HG03135 (cell line): ENCODE measurements around the gene QSOX2.
"Not testable (repeated sequence)": the region's sequence is repeated elsewhere in the genome, so short reads cannot be mapped to it uniquely, and the experiment has no call there.

Experiments used
- ATAC-seq: cut with Tn5 transposase; IDR thresholded peaks from one replicate; pipeline ENCODE4 v1.9.1; 2021; ENCODE audit warnings: mild to moderate bottlenecking, moderate library complexity; ENCODE audit not compliant: unreplicated experiment

The QSOX2 gene

DNA sequence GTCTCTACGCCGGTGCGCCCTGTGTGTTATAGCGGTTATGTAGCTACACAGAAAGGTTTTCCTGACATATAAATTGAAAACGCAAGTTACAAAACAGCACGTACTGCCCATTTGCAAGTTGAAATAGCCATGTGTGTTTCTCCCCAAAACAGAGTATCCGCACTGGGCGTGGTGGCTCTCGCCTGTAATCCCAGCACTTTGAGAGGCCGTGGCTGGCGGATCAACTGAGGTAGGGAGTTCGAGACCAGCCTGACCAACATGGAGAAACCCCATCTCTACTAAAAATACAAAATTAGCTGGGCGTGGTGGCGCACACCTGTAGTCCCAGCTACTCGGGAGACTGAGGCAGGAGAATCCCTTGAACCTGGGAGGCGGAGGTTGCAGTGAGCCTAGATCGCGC is 21.0 kb upstream of the QSOX2 start:
- ATAC-seq, result not testable (repeated sequence)

DNA sequence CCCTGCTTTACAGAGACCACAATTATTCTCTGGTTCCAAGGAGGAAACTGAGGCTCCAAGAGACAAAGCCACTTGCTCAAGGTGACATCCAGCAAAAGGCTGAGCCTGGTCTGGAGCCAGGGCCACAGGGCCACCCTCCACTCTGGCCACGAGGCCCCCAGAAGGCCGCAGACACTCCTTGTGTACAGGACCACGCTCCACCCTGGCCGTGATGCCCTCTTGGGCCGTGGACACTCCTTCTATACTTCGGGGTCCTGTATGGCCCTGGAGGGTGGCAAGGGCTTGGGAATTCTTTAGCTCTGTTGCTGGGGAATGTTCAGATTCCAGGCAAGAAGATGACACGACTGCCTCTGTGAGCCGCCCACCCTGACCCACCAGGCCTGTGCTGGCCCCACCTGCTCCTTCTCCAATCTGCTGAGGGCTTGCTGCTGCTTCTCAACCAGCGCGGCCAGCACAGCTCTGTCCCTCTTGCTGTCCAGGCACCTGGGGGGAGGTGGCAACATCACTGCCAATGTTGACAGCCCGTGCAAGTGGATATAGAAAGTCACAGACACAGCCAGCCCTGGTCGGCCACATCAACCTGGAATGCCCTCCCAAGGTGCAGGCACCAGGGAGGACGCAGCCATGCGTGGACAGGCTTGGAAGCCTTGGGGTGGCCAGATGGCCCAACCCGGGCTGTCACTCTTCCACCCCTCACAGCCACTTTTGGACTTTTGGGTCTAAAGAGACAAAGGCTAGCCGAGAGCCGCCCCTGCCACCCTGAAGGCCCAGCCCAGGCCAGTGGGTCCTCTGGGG is 20.1 kb upstream of the QSOX2 start:
- no peak for ATAC-seq

- ATAC-seq, result no peak
Observed at GRCh38 chr9:136264441-136265405, 19.1 kb upstream of the QSOX2 start.

- no peak for ATAC-seq
Observed at GRCh38 chr9:136264031-136264430, 18.4 kb upstream of the QSOX2 start.

- ATAC-seq, result no peak
Observed at GRCh38 chr9:136262671-136263178, 17.1 kb upstream of the QSOX2 start.

GRCh38 chr9:136261686-136262430 is 16.2 kb upstream of the QSOX2 start:
- no peak for ATAC-seq

- ATAC-seq, result no peak
Observed at GRCh38 chr9:136260936-136261472, 15.4 kb upstream of the QSOX2 start.

DNA sequence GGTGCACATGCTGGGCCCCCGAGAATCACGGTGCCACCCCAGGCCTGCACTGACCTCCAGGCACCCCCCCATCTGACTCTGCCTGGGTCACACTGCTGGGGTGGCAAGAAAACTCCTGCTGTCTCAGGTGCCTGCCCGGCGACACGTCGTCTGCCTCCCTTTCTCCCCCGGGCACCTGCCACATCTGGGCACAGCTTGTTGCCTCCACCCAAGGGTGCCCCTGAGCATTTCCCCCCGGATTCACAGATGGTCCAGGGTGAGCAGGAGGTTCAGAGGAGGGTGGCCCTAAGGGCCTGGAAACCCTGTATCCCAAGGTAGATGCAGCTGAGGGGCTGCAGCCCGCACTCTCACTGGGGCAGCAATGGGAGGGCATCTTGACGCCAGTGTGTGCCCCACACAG is 14.9 kb upstream of the QSOX2 start:
- ATAC-seq, result no peak

GRCh38 chr9:136259836-136260235 is 14.2 kb upstream of the QSOX2 start:
- no peak for ATAC-seq

- ATAC-seq, result no peak
Observed at GRCh38 chr9:136259517-136259813, 13.9 kb upstream of the QSOX2 start.

- ATAC-seq, result no peak
Observed at GRCh38 chr9:136258786-136259516, 13.3 kb upstream of the QSOX2 start.

DNA sequence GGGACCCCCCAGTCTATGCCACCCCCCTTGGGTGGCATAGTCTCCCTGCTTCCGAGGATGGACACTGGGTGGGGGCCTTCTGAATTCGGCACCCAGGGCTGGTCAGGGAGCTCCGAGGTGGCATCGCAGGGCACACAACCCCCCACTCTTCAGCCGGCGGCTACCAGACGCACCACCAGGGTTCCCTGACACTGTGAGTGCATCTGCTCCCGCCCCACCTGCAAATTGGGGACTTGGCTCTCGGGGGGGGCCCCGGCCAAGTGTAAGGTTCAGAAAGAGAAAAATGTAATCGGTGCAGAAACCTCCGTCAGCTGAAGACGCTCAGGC is 12.7 kb upstream of the QSOX2 start:
- no peak for ATAC-seq

DNA sequence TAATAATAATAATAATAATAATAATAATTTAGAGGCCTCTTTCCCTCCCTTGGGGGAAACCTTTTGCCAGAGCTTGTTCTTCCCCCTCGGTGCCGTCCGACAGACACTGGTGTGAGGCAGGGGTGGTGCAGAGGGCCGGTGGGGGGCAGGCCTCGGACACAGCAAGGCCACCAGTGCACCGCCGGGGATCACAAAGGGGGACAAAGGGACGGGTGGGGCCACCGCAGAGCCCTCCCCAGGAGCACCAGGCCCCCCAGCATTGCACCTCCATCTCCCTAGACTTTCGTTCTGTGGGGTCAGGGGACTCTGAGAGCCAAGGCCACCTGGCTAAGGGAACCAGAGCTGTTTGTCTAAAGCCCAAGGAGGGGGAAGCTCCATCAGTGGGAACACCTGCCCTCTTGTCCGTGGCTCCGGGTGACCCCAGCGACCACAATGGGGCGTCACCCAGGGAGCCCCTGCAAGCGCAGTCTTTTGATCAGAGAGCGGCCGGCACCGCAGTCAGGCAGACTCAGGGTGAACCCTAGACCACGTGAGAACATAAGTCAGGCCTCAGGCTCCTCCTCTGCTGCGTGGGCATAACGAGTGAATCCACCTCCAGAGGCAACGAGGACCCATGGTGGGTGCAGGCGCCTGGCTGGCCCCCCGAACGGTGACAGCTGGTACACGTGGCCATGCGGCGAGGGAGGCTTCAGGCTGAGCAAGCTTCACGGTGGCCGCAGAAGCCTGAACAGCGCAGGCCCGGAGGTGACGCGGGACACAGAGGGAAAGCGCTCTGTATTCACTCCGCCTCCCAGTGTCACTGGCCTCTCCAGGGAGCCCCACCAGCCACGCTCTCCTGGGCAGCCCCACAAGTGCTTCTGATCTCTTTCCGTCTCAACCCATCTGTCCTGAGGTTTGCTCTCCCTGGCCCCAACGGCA is 12.0 kb upstream of the QSOX2 start:
- no peak for ATAC-seq

- ATAC-seq, result no peak
Observed at GRCh38 chr9:136255896-136256890, 10.6 kb upstream of the QSOX2 start.

DNA sequence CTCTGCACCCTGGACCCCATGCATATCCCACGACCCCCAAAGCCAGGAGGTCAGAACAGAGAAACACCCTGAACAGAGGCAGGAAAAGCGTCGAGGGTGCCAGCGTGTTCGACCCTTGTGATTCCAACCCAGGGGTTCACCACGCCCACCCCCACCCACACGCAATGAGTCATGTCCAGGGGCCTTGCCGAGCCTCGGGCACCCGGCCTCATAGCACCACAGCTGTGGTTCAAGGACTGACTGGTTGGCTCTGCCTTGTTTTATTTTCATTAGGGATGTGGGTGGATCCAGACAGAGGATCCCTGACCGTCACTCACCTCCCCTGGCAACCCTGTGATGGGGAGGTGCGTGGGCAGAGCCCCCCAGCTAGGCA is 9.5 kb upstream of the QSOX2 start:
- no peak for ATAC-seq

DNA sequence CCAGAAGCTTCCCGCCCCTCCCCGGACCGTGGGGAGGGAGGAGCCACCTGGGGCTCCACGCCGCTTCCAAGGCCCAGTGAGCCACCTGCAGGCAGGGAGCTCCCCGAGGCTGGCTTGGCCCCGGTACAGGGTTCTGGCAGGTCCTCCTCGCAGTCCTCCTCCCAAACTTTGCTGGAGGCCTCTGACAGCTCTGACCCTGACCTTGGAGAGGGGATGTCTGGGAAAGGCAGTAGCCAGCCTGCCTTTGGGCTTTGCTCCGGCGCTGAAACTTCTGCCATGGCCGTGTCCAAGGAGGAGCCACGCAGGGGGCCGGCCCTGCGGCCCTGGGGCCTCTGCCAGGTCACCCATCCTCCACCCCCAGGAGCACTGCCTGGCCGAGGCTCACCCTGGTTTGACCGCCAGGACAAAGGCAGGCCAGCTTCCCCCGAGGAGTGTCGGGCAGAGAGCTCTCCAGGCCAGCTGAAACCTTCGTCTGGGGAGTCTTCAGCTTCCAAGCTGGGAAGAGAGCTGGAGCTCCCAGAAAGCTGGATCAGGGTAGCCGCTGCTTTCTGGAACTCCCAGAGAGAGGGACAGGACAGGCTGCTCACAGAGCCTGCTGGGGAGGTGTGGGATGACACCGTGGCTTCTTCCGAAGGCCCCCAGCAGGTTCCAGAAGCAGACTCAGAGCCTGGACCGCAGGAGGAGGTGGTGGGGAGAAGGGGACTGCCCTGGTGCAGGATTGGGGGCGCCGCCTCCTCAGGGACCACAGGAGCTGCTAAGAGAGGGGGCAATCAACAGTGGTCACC is 9.0 kb upstream of the QSOX2 start:
- ATAC-seq, result no peak
